PC-3 (cell line): Measurements from ENCODE around the gene TIMP1. TPM values are rescaled to one million over a fixed set of nuclear protein-coding genes. Genes with fewer than 3 reads are reported as not detected.

Experiments used
- ATAC-seq: fragments of 200-7000 bp; cut with Tn5 transposase; 2 replicates; pipeline ENCODE4 v1.9.1; 2020; ENCODE audit warnings: mild to moderate bottlenecking, moderate library complexity
- BruUV-seq: library from RNA; stranded (reverse); fragments of 400-500 nt; replicated peaks from 2 replicates; lab custom pipeline; 2021; lab: Mats Ljungman, UMichigan
- CTCF ChIA-PET: fragments of 300-600 bp; sonication (Branson Sonifier 250); formaldehyde crosslinking; loops from one replicate; lab custom pipeline; 2022; ENCODE audit warnings: antibody characterized with exemption; lab: Charles Lee
- POLR2A ChIA-PET: fragments of 300-600 bp; sonication (Branson Sonifier 250); formaldehyde crosslinking; loops from one replicate; lab custom pipeline; 2022; ENCODE audit warnings: antibody characterized with exemption; ENCODE audit not compliant: unreplicated experiment; lab: Charles Lee
- DNase-seq: peaks from one replicate; pipeline ENCODE4 v3.0.0-alpha.2; 2015
- H2AFZ ChIP-seq: fragments of 300-600 bp; sonication (generic); 2 replicates; pipeline ENCODE4 v1.6.0; 2016; ENCODE audit warnings: antibody characterized with exemption, low read length
- H3F3A ChIP-seq: fragments of 300-600 bp; sonication (generic); one replicate; pipeline ENCODE4 v1.6.0; 2017; ENCODE audit warnings: antibody characterized with exemption, low read length, control low read depth, mild to moderate bottlenecking; ENCODE audit not compliant: unreplicated experiment
- H3K27ac ChIP-seq: fragments of 300-600 bp; sonication (generic); 2 replicates; pipeline ENCODE4 v1.5.1; 2016; ENCODE audit warnings: mild to moderate bottlenecking, low read length
- H3K27me3 ChIP-seq: fragments of 300-600 bp; sonication (generic); 2 replicates; pipeline ENCODE4 v1.6.1; 2016; ENCODE audit warnings: low read length, mixed read lengths
- H3K36me3 ChIP-seq: fragments of 300-600 bp; sonication (generic); 2 replicates; pipeline ENCODE4 v1.6.1; 2016; ENCODE audit warnings: low read depth, mixed run types, low read length, mixed read lengths
- H3K4me1 ChIP-seq: fragments of 300-600 bp; sonication (generic); 2 replicates; pipeline ENCODE4 v1.5.1; 2016; ENCODE audit warnings: low read length; ENCODE audit not compliant: insufficient read depth
- H3K4me2 ChIP-seq: fragments of 300-600 bp; sonication (generic); 2 replicates; pipeline ENCODE4 v1.6.0; 2016; ENCODE audit warnings: low read length
- H3K4me3 ChIP-seq: fragments of 300-600 bp; sonication (generic); 2 replicates; pipeline ENCODE4 v1.5.1; 2016; ENCODE audit warnings: mild to moderate bottlenecking, low read length, mixed read lengths
- H3K79me2 ChIP-seq: fragments of 300-600 bp; sonication (generic); 2 replicates; pipeline ENCODE4 v1.6.1; 2017; ENCODE audit warnings: low read length, mixed read lengths
- H3K9ac ChIP-seq: fragments of 300-600 bp; sonication (generic); 2 replicates; pipeline ENCODE4 v1.6.0; 2016; ENCODE audit warnings: mild to moderate bottlenecking, low read length
- H3K9me2 ChIP-seq: fragments of 300-600 bp; sonication (generic); replicated peaks from 2 replicates; pipeline ENCODE4 v1.6.1; 2016; ENCODE audit warnings: mixed run types, low read length, mixed read lengths
- H3K9me3 ChIP-seq: fragments of 300-600 bp; sonication (generic); 2 replicates; pipeline ENCODE4 v1.6.1; 2016; ENCODE audit warnings: low read length, mixed read lengths
- H4K20me1 ChIP-seq: fragments of 300-600 bp; sonication (generic); 2 replicates; pipeline ENCODE4 v1.6.1; 2016; ENCODE audit warnings: low read length, mixed read lengths
- CTCF ChIP-seq: fragments of 300-600 bp; sonication (generic); conservative IDR thresholded peaks from 2 replicates; pipeline ENCODE4 v1.5.1; 2017; ENCODE audit warnings: antibody characterized with exemption, low read depth, mild to moderate bottlenecking, low read length
- EZH2 ChIP-seq: fragments of 300-600 bp; sonication (generic); IDR thresholded peaks from one replicate; pipeline ENCODE4 v1.6.1; 2017; ENCODE audit warnings: antibody characterized with exemption, mild to moderate bottlenecking, low read length; ENCODE audit not compliant: unreplicated experiment
- EZH2phosphoT487 ChIP-seq: fragments of 300-600 bp; sonication (generic); IDR thresholded peaks from 2 replicates; pipeline ENCODE4 v1.6.1; 2018; ENCODE audit warnings: mild to moderate bottlenecking, antibody characterized with exemption, low read length, borderline replicate concordance
- intact Hi-C: fragments of 100-400 bp; cut with micrococcal nuclease; formaldehyde crosslinking; loops from 2 replicates; pipeline ENCODE4 v1.9.0; 2023
- total RNA-seq: library from RNA; depleted of rRNA; stranded (reverse); fragments of >200 nt; gene quantifications from 2 replicates; pipeline ENCODE4 v1.2.3, GENCODE V29; 2014

Gene TIMP1
- total RNA-seq, 1 experiment from 2014 or later = 222 TPM

GRCh38 chrX:47560179-47560933 is 21.9 kb upstream of the TIMP1 start:
- Histone ChIP-seq H3K9me3 (no peaks in the 10 kb centered on the region), H3K9me2 (no peaks in the 10 kb centered on the region), H3K4me2 (peak overlapping the region; percentile 99), H3K27ac (peak overlapping the region; percentile 81), H2AFZ (peak overlapping the region; percentile 88), H3K9ac (peak overlapping the region; percentile 91), H4K20me1 (no peaks in the 10 kb centered on the region), H3K4me3 (peak overlapping the region; percentile 99), H3F3A (no peaks in the 10 kb centered on the region), H3K79me2 (peaks cover 38% of the 10 kb centered on the region), H3K4me1 (peaks cover 37% of the 10 kb centered on the region), H3K36me3 (peaks cover 22% of the 10 kb centered on the region), H3K27me3 (no peaks in the 10 kb centered on the region)
- TF ChIP-seq EZH2 (no peak), CTCF (no peak), EZH2phosphoT487 (no peak)
- TSS peak; percentile 43 for BruUV-seq
- intact Hi-C loops = loop anchor here (2.0 kb wide), 1 partner anchor 90 kb away; the partner anchor contains the start of gene ELK1
- ChIA-PET POLR2A (interaction anchor here (0.7 kb wide), 1 partner anchor 16 kb away, joined by 4 read pairs; no protein-coding TSS in a partner anchor), CTCF (no interaction called here)
- DNase-seq (no peak), ATAC-seq (no peak)

GRCh38 chrX:47560934-47561658 is 21.1 kb upstream of the TIMP1 start, which contains the start of gene ARAF:
TSS of gene ARAF (plus strand) at chrX:47561205. CDS start at chrX:47562968, 1,763 bp downstream.
- peak within 1 kb of the TSS; percentile 99 for H3K4me3 ChIP-seq
- H4K20me1 ChIP-seq = no peaks in the 10 kb centered on the region
- no peaks in the 10 kb centered on the region for H3K9me3 ChIP-seq
- H3K79me2 ChIP-seq = peaks cover 38% of the 10 kb centered on the region
- peak within 1 kb of the TSS; percentile 99 for H3K4me2 ChIP-seq
- ChIA-PET POLR2A (no interaction called here), CTCF (no interaction called here)
- H3K36me3 ChIP-seq = peaks cover 23% of the 10 kb centered on the region
- H3K27ac ChIP-seq = peak within 1 kb of the TSS; percentile 81
- H3K4me1 ChIP-seq = peaks cover 32% of the 10 kb centered on the region
- no peaks in the 10 kb centered on the region for H3F3A ChIP-seq
- H3K9me2 ChIP-seq = no peaks in the 10 kb centered on the region
- TF ChIP-seq EZH2 (no peak), EZH2phosphoT487 (no peak), CTCF (no peak)
- peak within 1 kb of the TSS; percentile 91 for H3K9ac ChIP-seq
- DNase-seq = peak; percentile 99
- H3K27me3 ChIP-seq = no peaks in the 10 kb centered on the region
- BruUV-seq = no TSS peak
- intact Hi-C loops = loop anchor here (2.0 kb wide), 1 partner anchor 90 kb away; the partner anchor contains the start of gene ELK1
- peak within 1 kb of the TSS; percentile 88 for H2AFZ ChIP-seq
- ATAC-seq = peak; percentile 87
